Rectal smooth muscle tissue (tissue), 1 donor: ENCODE data around the gene TMTC4.
"Not testable (repeated sequence)": the region's sequence is repeated elsewhere in the genome, so short reads cannot be mapped to it uniquely, and the experiment has no call there.

Experiments used
- H3K27ac ChIP-seq: one replicate; pipeline ENCODE4 v1.7.0; 2013; ENCODE audit warnings: low read depth, low read length, inconsistent platforms
- H3K27me3 ChIP-seq: one replicate; pipeline ENCODE4 v1.7.0; 2013; ENCODE audit warnings: low read length; ENCODE audit not compliant: control insufficient read depth, insufficient read depth
- H3K36me3 ChIP-seq: one replicate; pipeline ENCODE4 v1.7.0; 2013; ENCODE audit warnings: low read length; ENCODE audit not compliant: control insufficient read depth, insufficient read depth
- H3K4me1 ChIP-seq: one replicate; pipeline ENCODE4 v1.7.0; 2013; ENCODE audit warnings: low read length; ENCODE audit not compliant: control insufficient read depth, insufficient read depth
- H3K4me3 ChIP-seq: one replicate; pipeline ENCODE4 v1.7.0; 2013; ENCODE audit warnings: low read length
- H3K9ac ChIP-seq: one replicate; pipeline ENCODE4 v1.7.0; 2013; ENCODE audit warnings: low read length

The TMTC4 gene

DNA sequence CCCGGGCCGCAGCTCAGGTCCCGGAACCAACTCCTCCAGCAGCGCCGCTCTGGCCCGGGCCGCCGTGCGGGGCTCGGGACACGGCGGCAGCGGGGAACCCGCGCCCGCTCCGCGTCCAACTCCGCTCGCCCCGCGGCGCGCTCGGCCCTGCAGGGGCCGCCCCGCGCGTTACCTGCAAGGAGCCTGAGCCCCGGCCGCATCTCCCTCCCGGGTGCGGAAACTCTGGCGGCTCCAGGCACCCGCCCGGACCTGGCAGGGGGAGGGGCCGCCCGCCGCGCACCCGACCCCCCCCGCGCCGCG lies at the start of gene TMTC4:
TMTC4 (minus strand) TSS at position 224 of the 300 bp plus-strand sequence. CDS start 4,433 bp downstream, outside the sequence.
- Histone ChIP-seq H3K4me1 (peaks cover 10% of the 10 kb centered on the region), H3K36me3 (no peaks in the 10 kb centered on the region), H3K9ac (peak within 1 kb of the TSS; percentile 68)

DNA sequence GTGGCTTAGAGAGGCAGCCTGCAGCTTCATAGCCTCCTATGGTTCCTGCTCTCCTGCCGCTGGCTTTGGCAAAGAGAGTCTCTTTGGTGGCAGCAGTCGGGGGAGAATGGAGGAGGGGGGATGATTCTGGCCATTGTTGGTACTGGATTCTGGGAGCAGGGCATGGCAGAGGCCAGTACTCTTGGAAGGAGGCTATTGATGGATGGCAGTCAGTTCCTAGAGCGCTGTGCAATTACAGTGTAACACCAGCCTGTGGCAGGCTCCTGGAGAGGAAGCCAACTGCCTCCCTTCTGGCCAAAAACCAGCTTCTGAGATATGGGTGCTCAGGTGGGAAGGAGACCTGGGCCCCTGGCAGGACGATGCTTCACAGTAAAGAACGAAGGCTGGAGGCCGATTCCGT lies 47.9 kb upstream of the TMTC4 start:
- Histone ChIP-seq H3K4me1 (no peaks in the 10 kb centered on the region), H3K36me3 (no peaks in the 10 kb centered on the region), H3K27me3 (no peaks in the 10 kb centered on the region), H3K4me3 (no peak overlapping the region), H3K27ac (no peak overlapping the region), H3K9ac (no peak overlapping the region)

More for the DNA sequence above, at the start of gene TMTC4:
- peak within 1 kb of the TSS; percentile 94 for H3K4me3 ChIP-seq
- no peaks in the 10 kb centered on the region for H3K27me3 ChIP-seq
- H3K27ac ChIP-seq: peak within 1 kb of the TSS; percentile 86

- Histone ChIP-seq H3K4me3 (no peak overlapping the region), H3K9ac (no peak overlapping the region), H3K4me1 (no peaks in the 10 kb centered on the region), H3K27me3 (no peaks in the 10 kb centered on the region), H3K27ac (no peak overlapping the region), H3K36me3 (no peaks in the 10 kb centered on the region)
Measured at GRCh38 chr13:100721885-100722512, 47.4 kb upstream of the TMTC4 start.

DNA sequence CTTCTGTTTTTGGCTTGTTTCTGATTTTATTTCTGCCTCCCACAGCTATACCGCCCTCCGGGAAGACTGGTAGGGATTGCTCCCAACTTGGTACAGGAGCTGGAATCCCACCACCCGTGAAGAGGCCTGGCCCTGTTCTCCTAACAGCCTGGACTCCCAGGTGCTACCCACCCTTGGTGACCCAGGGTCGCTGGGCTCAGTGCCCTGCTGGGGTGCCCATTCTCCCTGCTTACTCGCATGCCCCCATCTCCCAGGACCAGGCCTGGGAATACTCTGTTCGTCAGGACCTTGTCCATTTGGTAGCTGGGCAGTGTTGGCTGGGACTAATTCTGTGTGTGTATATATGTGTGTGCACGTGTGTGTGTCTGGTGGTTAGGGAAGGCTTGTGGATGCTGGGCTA lies 41.0 kb upstream of the TMTC4 start:
- H3K4me3 ChIP-seq: no peak overlapping the region
- no peak overlapping the region for H3K27ac ChIP-seq
- H3K4me1 ChIP-seq: no peaks in the 10 kb centered on the region
- H3K36me3 ChIP-seq: no peaks in the 10 kb centered on the region
- H3K27me3 ChIP-seq: no peaks in the 10 kb centered on the region
- H3K9ac ChIP-seq: no peak overlapping the region

DNA sequence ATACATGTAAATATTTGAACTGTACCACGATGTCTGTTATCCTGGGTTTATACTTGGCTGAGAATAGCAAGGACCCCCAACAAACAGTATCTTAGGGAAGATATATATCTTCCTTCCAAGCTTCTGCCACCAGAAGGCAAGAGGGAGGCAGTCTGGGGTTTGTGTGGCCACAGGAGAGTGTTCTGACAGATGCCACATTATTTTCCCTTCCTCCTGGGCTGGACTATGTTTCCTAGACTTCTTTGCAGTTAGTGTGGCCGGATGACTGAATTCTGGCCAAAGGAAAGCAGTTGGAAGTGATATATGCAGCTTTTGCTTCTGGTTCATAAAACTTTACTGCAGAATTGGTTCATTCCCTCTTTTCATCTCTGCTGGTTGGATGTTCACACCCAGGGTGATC lies 39.9 kb upstream of the TMTC4 start:
- H3K27me3 ChIP-seq: no peaks in the 10 kb centered on the region
- H3K36me3 ChIP-seq: no peaks in the 10 kb centered on the region
- H3K4me1 ChIP-seq: no peaks in the 10 kb centered on the region
- no peak overlapping the region for H3K4me3 ChIP-seq
- H3K27ac ChIP-seq: no peak overlapping the region
- no peak overlapping the region for H3K9ac ChIP-seq

DNA sequence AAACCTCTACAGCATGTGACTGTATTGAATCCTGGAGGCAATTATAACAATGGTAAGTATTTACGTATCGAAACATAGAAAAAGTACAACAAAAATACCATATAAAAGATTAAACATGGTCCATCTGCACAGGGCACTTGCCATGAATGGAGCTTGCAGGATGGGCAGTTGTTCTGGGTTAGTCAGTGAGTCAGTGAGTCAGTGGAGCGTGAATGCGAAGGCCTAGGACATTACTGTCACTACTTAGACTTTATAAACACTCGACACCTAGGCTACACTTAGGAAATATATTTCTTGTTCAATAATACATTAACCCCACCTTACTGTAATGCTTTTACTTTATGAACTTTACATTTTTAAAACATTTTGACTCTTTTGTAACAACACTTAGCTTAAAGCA lies 35.6 kb upstream of the TMTC4 start:
- no peaks in the 10 kb centered on the region for H3K27me3 ChIP-seq
- H3K9ac ChIP-seq: no peak overlapping the region
- no peaks in the 10 kb centered on the region for H3K36me3 ChIP-seq
- no peaks in the 10 kb centered on the region for H3K4me1 ChIP-seq
- H3K4me3 ChIP-seq: no peak overlapping the region
- no peak overlapping the region for H3K27ac ChIP-seq

GRCh38 chr13:100707818-100708740 lies 33.5 kb upstream of the TMTC4 start:
- H3K27me3 ChIP-seq: no peaks in the 10 kb centered on the region
- no peak overlapping the region for H3K4me3 ChIP-seq
- no peak overlapping the region for H3K27ac ChIP-seq
- H3K9ac ChIP-seq: no peak overlapping the region
- no peaks in the 10 kb centered on the region for H3K4me1 ChIP-seq
- no peaks in the 10 kb centered on the region for H3K36me3 ChIP-seq

GRCh38 chr13:100698331-100698730 lies 23.7 kb upstream of the TMTC4 start:
- not testable (repeated sequence) for H3K4me1 ChIP-seq, H3K9ac ChIP-seq, H3K27ac ChIP-seq, H3K36me3 ChIP-seq, H3K27me3 ChIP-seq, H3K4me3 ChIP-seq

DNA sequence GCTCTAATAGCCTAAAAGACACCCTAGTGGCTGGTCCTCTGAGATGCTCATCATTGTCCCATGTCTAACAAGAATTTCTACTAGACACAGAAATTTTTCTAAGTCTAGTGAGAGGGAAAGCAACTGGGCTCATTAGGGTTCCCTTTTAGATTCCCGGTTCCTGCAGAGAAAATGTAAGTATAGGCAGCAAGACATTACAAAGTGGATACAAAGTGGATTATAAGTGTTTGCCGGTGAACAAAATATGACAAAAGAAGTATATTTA lies 20.8 kb upstream of the TMTC4 start:
- Histone ChIP-seq H3K4me1 (no peaks in the 10 kb centered on the region), H3K4me3 (no peak overlapping the region), H3K27me3 (no peaks in the 10 kb centered on the region), H3K27ac (no peak overlapping the region), H3K36me3 (no peaks in the 10 kb centered on the region), H3K9ac (no peak overlapping the region)

- Histone ChIP-seq H3K4me3 (no peak overlapping the region), H3K27ac (no peak overlapping the region), H3K27me3 (no peaks in the 10 kb centered on the region), H3K9ac (no peak overlapping the region), H3K4me1 (no peaks in the 10 kb centered on the region), H3K36me3 (no peaks in the 10 kb centered on the region)
Measured at GRCh38 chr13:100694722-100695508, 20.3 kb upstream of the TMTC4 start.

- Histone ChIP-seq H3K27me3 (no peaks in the 10 kb centered on the region), H3K9ac (no peak overlapping the region), H3K4me1 (no peaks in the 10 kb centered on the region), H3K36me3 (no peaks in the 10 kb centered on the region), H3K27ac (no peak overlapping the region), H3K4me3 (no peak overlapping the region)
Measured at GRCh38 chr13:100689191-100689590, 14.6 kb upstream of the TMTC4 start.

DNA sequence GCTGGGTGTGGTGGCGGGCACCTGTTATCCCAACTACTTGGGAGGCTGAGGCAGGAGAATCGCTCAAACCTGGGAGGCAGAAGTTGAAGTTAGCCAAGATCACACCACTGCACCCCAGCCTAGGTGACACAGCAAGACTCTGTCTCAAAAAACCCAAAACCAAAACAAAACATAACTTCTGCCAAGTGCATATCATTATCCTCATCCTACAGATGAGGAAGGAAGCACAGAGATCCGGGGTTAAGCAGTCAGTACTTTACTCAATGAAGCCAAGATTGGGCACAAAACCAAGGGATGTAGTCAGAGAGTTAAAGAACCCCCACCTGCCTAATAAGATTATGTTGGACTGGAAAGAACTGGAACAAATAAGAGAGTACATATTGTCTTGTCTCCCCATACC lies 5.5 kb upstream of the TMTC4 start:
- no peak overlapping the region for H3K4me3 ChIP-seq
- no peaks in the 10 kb centered on the region for H3K27me3 ChIP-seq
- no peak overlapping the region for H3K9ac ChIP-seq
- no peak overlapping the region for H3K27ac ChIP-seq
- H3K4me1 ChIP-seq: peaks cover 3% of the 10 kb centered on the region
- H3K36me3 ChIP-seq: no peaks in the 10 kb centered on the region
